SK-N-SH (cell line): ENCODE results near the gene GSK3A.

Source experiments
- CTCF ChIP-seq: fragments of 200-600 bp; sonication (generic); IDR thresholded peaks from 2 replicates; pipeline ENCODE4 v1.6.1; 2017; ENCODE audit warnings: antibody characterized with exemption, mild to moderate bottlenecking, moderate library complexity
- EP300 ChIP-seq, 2 experiments: IDR thresholded peaks; 2 replicates each; pipeline versions ENCODE4 v1.4.0 to v1.6.1; 2012; ENCODE audit warnings: borderline replicate concordance in 1 of 2, low read depth in 1 of 2, low read length in 1 of 2
- EZH2phosphoT487 ChIP-seq: fragments of 200-600 bp; sonication (generic); IDR thresholded peaks from 2 replicates; pipeline ENCODE4 v1.6.1; 2017; ENCODE audit warnings: low read depth, mixed run types, mild to moderate bottlenecking, antibody characterized with exemption, moderate library complexity, borderline replicate concordance
- FOSL2 ChIP-seq: IDR thresholded peaks from 2 replicates; pipeline ENCODE4 v1.4.0; 2012; ENCODE audit warnings: low read depth, mild to moderate bottlenecking, moderate library complexity, borderline replicate concordance
- NRF1 ChIP-seq: IDR thresholded peaks from 2 replicates; pipeline ENCODE4 v1.6.1; 2012; ENCODE audit warnings: low read depth, mild to moderate bottlenecking, low read length
- POLR2AphosphoS5 ChIP-seq: IDR thresholded peaks from 2 replicates; pipeline ENCODE4 v1.6.1; 2012; ENCODE audit warnings: low read depth, low read length
- RAD21 ChIP-seq: IDR thresholded peaks from 2 replicates; pipeline ENCODE4 v1.6.1; 2012; ENCODE audit warnings: mild to moderate bottlenecking, low read length
- TAF1 ChIP-seq: IDR thresholded peaks from 2 replicates; pipeline ENCODE4 v1.6.1; 2012; ENCODE audit warnings: low read depth, mild to moderate bottlenecking, low read length, moderate library complexity, borderline replicate concordance
- USF2 ChIP-seq: fragments of 150-350 bp; IDR thresholded peaks from 2 replicates; pipeline ENCODE4 v1.6.1; 2017; ENCODE audit warnings: antibody characterized with exemption, low read length, low read depth, borderline replicate concordance
- YY1 ChIP-seq: IDR thresholded peaks from 2 replicates; pipeline ENCODE4 v1.4.0; 2012; ENCODE audit warnings: low read depth, mild to moderate bottlenecking

- TF ChIP-seq CTCF (no peak), FOSL2 (no peak), YY1 (no peak), POLR2AphosphoS5 (no peak), TAF1 (no peak), EZH2phosphoT487 (no peak), USF2 (no peak), EP300 (IDR thresholded peaks at IDR 0.05; ENCODE audit: borderline replicate concordance in 1 of 2, low read depth in 1 of 2, low read length in 1 of 2) (no peak), RAD21 (no peak), NRF1 (no peak)
Measured at GRCh38 chr19:42232435-42232834, 10.0 kb downstream of the GSK3A start.
